Lower leg skin (tissue), 4 donors: ENCODE data around the gene RASGEF1B. TPM values are rescaled to one million over a fixed set of nuclear protein-coding genes. Genes with fewer than 3 reads are reported as not detected.

ENCODE experiments used
- DNase-seq, 2 donors: peaks; one replicate each; pipeline ENCODE4 v3.0.0-alpha.2; 2019; ENCODE audit warnings: low spot score in 2 of 2
- H3K4me3 ChIP-seq: fragments of 200-600 bp; sonication (generic); 2 replicates; pipeline ENCODE4 v1.5.1; 2017; ENCODE audit warnings: mild to moderate bottlenecking, low read depth; ENCODE audit not compliant: poor library complexity, severe bottlenecking
- CTCF ChIP-seq, 3 donors: fragments of 450-650 bp; IDR thresholded peaks; one replicate each; pipeline ENCODE4 v1.5.1; 2016; ENCODE audit warnings: antibody characterized with exemption in 3 of 3, mild to moderate bottlenecking in 3 of 3, moderate library complexity in 2 of 3
- POLR2A ChIP-seq, 2 donors: fragments of 450-650 bp; IDR thresholded peaks; one replicate each; pipeline ENCODE4 v1.6.1; 2016 to 2017; ENCODE audit warnings: antibody characterized with exemption in 2 of 2, mild to moderate bottlenecking in 1 of 2, moderate library complexity in 1 of 2
- WGBS, 2 donors: methylation state at CpG; one replicate each; pipeline ENCODE4 v1.1.5; 2018; 5-methylcytosine and 5-hydroxymethylcytosine counted together
- intact Hi-C: fragments of 100-400 bp; cut with DNase I; formaldehyde crosslinking; loops from one replicate; pipeline ENCODE4 v1.15.0; 2023; ENCODE audit warnings: low total_unique reads
- total RNA-seq, 4 donors: library from RNA; depleted of rRNA; stranded (reverse); fragments of >200 nt; gene quantifications; one replicate each; pipeline ENCODE4 v1.1.0, GENCODE V29; 2016

RASGEF1B gene
- total RNA-seq, 4 donors from 2014 or later = 53.7 to 58.2 (median 57.6) TPM

- H3K4me3 ChIP-seq = no peak overlapping the region
- intact Hi-C loops = no loop called here
- DNase-seq = no peak
- WGBS, 2 donors = 58 to 71% methylated on average over 1 of the region's 1 CpG
- TF ChIP-seq POLR2A (IDR thresholded peaks at IDR 0.05) (no peak), CTCF (IDR thresholded peaks at IDR 0.05) (no peak)
Observed at GRCh38 chr4:81431971-81432370, 39.7 kb downstream of the RASGEF1B start.

- no peak overlapping the region for H3K4me3 ChIP-seq
- intact Hi-C loops = loop anchor here (10.0 kb wide), 1 partner anchor 1445 kb away; no protein-coding TSS in a partner anchor
- no peak for DNase-seq
- 96 to 97% methylated on average over 25 of the region's 25 CpGs for WGBS, 2 donors
- no peak for TF ChIP-seq POLR2A (IDR thresholded peaks at IDR 0.05)
- no peak for TF ChIP-seq CTCF (IDR thresholded peaks at IDR 0.05)
Observed at GRCh38 chr4:81429607-81430006, 42.1 kb downstream of the RASGEF1B start.

GRCh38 chr4:81429031-81429430 is 42.7 kb downstream of the RASGEF1B start:
- no peak for TF ChIP-seq POLR2A (IDR thresholded peaks at IDR 0.05)
- no peak for TF ChIP-seq CTCF (IDR thresholded peaks at IDR 0.05)
- WGBS, 2 donors = 74 to 77% methylated on average over 6 of the region's 6 CpGs
- intact Hi-C loops = loop anchor here (10.0 kb wide), 1 partner anchor 1446 kb away; no protein-coding TSS in a partner anchor

GRCh38 chr4:81428002-81428401 is 43.7 kb downstream of the RASGEF1B start:
- no peak overlapping the region for H3K4me3 ChIP-seq
- intact Hi-C loops = loop anchor here (10.0 kb wide), 1 partner anchor 1447 kb away; no protein-coding TSS in a partner anchor
- whole genome bisulfite sequencing, 2 donors = 64 to 71% methylated on average over 3 of the region's 3 CpGs
- TF ChIP-seq POLR2A (IDR thresholded peaks at IDR 0.05) = no peak
- TF ChIP-seq CTCF (IDR thresholded peaks at IDR 0.05) = no peak
- no peak for DNase-seq

More at GRCh38 chr4:81429031-81429430, 42.7 kb downstream of the RASGEF1B start:
- H3K4me3 ChIP-seq = no peak overlapping the region
- DNase-seq = no peak

- no peak for TF ChIP-seq POLR2A (IDR thresholded peaks at IDR 0.05)
- no peak for TF ChIP-seq CTCF (IDR thresholded peaks at IDR 0.05)
- no peak for DNase-seq
- no peak overlapping the region for H3K4me3 ChIP-seq
- intact Hi-C loops = loop anchor here (10.0 kb wide), 1 partner anchor 1447 kb away; no protein-coding TSS in a partner anchor
- 28% methylated on average over 6 of the region's 6 CpGs for WGBS, 2 donors
Observed at GRCh38 chr4:81427344-81427821, 44.3 kb downstream of the RASGEF1B start.
